ENCODE results near the gene GRM2. TPM values are rescaled to one million over a fixed set of nuclear protein-coding genes. Genes with fewer than 3 reads are reported as not detected.

GRM2 gene
- total RNA-seq, 4 donors from 2014 or later, result 0.18 to 0.20 TPM; not detected in 2

- DNase-seq, result no peak
- TF ChIP-seq POLR2A (IDR thresholded peaks at IDR 0.05) (no peak), CTCF (IDR thresholded peaks at IDR 0.05 in 4 of 5, conservative IDR thresholded peaks at IDR 0.05 in 1 of 5) (no peak)
- in situ Hi-C loops (cut with MboI; ENCODE audit: low sequenced_read_pairs in 4 of 4) (loop anchor here in 2 of 4 donors (5.0 to 25.0 kb wide), 2 partner anchors 178 to 293 kb away; partner anchors contain the start of genes DCAF1 (in 1 of the 2), MANF (in 1 of the 2) and RBM15B (in 1 of the 2)), intact Hi-C loops (cut with DNase I; ENCODE audit: low total_unique reads) (no loop called here)
- Histone ChIP-seq H3K27me3 (no peaks in the 10 kb centered on the region), H3K4me3 (no peak overlapping the region), H3K9me3 (no peaks in the 10 kb centered on the region), H3K4me1 (peaks cover 18 to 34% of the 10 kb centered on the region in 2 donors), H3K36me3 (peaks cover 0 to 14% of the 10 kb centered on the region in 2 donors), H3K27ac (peak overlapping the region in 1 of 4 donors; percentile 9)
- ATAC-seq, result no peak
Measured at GRCh38 chr3:51680663-51681230, 26.1 kb upstream of the GRM2 start.

- intact Hi-C loops (cut with DNase I; ENCODE audit: low total_unique reads), result no loop called here
- Histone ChIP-seq H3K9me3 (no peaks in the 10 kb centered on the region), H3K27ac (no peak overlapping the region), H3K4me3 (no peak overlapping the region), H3K27me3 (no peaks in the 10 kb centered on the region), H3K4me1 (peaks cover 22 to 39% of the 10 kb centered on the region in 2 donors), H3K36me3 (peaks cover 0 to 18% of the 10 kb centered on the region in 2 donors)
- in situ Hi-C loops (cut with MboI; ENCODE audit: low sequenced_read_pairs in 4 of 4), result loop anchor here in 2 of 4 donors (5.0 to 25.0 kb wide), 2 partner anchors 179 to 294 kb away; partner anchors contain the start of genes DCAF1 (in 1 of the 2), MANF (in 1 of the 2) and RBM15B (in 1 of the 2)
- DNase-seq (peak in 1 of 2 donors; percentile 23), ATAC-seq (no peak)
- TF ChIP-seq POLR2A (IDR thresholded peaks at IDR 0.05) (no peak), CTCF (IDR thresholded peaks at IDR 0.05 in 4 of 5, conservative IDR thresholded peaks at IDR 0.05 in 1 of 5) (no peak)
Measured at GRCh38 chr3:51681453-51681852, 25.4 kb upstream of the GRM2 start.

GRCh38 chr3:51682079-51682478, 24.8 kb upstream of the GRM2 start:
- peak; percentile 64 to 76 (median 73) for TF ChIP-seq CTCF (IDR thresholded peaks at IDR 0.05 in 4 of 5, conservative IDR thresholded peaks at IDR 0.05 in 1 of 5)
- TF ChIP-seq POLR2A (IDR thresholded peaks at IDR 0.05), result no peak
- no peak overlapping the region for H3K27ac ChIP-seq
- peak; percentile 77 to 91 for ATAC-seq
- H3K4me3 ChIP-seq, result no peak overlapping the region
- peaks cover 29 to 45% of the 10 kb centered on the region in 2 donors for H3K4me1 ChIP-seq
- no peaks in the 10 kb centered on the region for H3K9me3 ChIP-seq
- H3K36me3 ChIP-seq, result peaks cover 0 to 18% of the 10 kb centered on the region in 2 donors
- DNase-seq, result peak; percentile 41 to 69
- H3K27me3 ChIP-seq, result no peaks in the 10 kb centered on the region
- intact Hi-C loops (cut with DNase I; ENCODE audit: low total_unique reads), result no loop called here
- in situ Hi-C loops (cut with MboI; ENCODE audit: low sequenced_read_pairs in 4 of 4), result loop anchor here in 2 of 4 donors (5.0 to 25.0 kb wide), 2 partner anchors 180 to 295 kb away; partner anchors contain the start of genes DCAF1 (in 1 of the 2), MANF (in 1 of the 2) and RBM15B (in 1 of the 2)

GRCh38 chr3:51682526-51682925, 24.3 kb upstream of the GRM2 start:
- Histone ChIP-seq H3K4me1 (peaks cover 33 to 50% of the 10 kb centered on the region in 2 donors), H3K4me3 (no peak overlapping the region), H3K27ac (peak overlapping the region in 1 of 4 donors; percentile 19), H3K9me3 (no peaks in the 10 kb centered on the region), H3K27me3 (no peaks in the 10 kb centered on the region), H3K36me3 (peaks cover 0 to 18% of the 10 kb centered on the region in 2 donors)
- ATAC-seq (no peak), DNase-seq (no peak)
- in situ Hi-C loops (cut with MboI; ENCODE audit: low sequenced_read_pairs in 4 of 4), result loop anchor here in 2 of 4 donors (5.0 to 25.0 kb wide), 2 partner anchors 180 to 295 kb away; partner anchors contain the start of genes DCAF1 (in 1 of the 2), MANF (in 1 of the 2) and RBM15B (in 1 of the 2)
- TF ChIP-seq POLR2A (IDR thresholded peaks at IDR 0.05) (no peak), CTCF (IDR thresholded peaks at IDR 0.05 in 4 of 5, conservative IDR thresholded peaks at IDR 0.05 in 1 of 5) (no peak)
- intact Hi-C loops (cut with DNase I; ENCODE audit: low total_unique reads), result no loop called here

Data from gastrocnemius medialis (tissue), 4 donors.